ENCODE measurements around the gene ZNF664. TPM values are rescaled to one million over a fixed set of nuclear protein-coding genes. Genes with fewer than 3 reads are reported as not detected.

Gene ZNF664
- total and polyA plus RNA-seq, 2 of the 13 experiments (the other 11 are each of a cell fraction or from before 2014, with no cell fraction given), result 43.9 to 56.5 TPM

DNA sequence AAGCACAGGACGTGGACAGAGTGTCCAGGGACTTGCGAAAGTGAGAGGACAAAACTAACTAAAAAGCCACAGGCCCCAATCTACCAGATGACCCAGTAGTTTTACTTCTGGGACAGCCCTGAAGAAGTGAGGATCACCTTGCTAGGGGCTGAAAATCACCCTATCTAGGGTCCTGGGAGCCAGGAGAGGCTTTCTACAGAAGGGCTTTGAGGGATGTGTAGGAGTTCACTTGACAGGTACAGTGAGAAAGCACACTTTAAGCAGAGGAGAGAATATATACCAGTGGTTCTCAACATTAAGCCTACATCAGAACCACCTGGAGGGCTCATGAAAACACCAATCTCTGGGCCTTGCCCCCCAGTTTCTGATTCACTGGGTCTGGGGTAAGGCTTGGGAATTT, 60.8 kb downstream of the ZNF664 start:
- ChIA-PET CTCF (ENCODE audit: low intra/inter-chr PET ratio, low total read pairs) (no interaction called here), POLR2A (no interaction called here)
- TF ChIP-seq ZNF101 (CRISPR knock-in tag; IDR thresholded peaks at IDR 0.05; ENCODE audit: borderline replicate concordance, low read depth) (no peak), ZFYVE20 (CRISPR knock-in tag; IDR thresholded peaks at IDR 0.05; ENCODE audit: borderline replicate concordance, low read depth) (no peak), TMF1 (CRISPR knock-in tag; IDR thresholded peaks at IDR 0.05; ENCODE audit: low read depth) (no peak), PAWR (CRISPR knock-in tag; IDR thresholded peaks at IDR 0.05; ENCODE audit: borderline replicate concordance) (no peak), WIZ (CRISPR knock-in tag; IDR thresholded peaks at IDR 0.05) (no peak), RAD21 (CRISPR knock-in tag; IDR thresholded peaks at IDR 0.05) (no peak), KLF11 (CRISPR knock-in tag; IDR thresholded peaks at IDR 0.05) (no peak), HNF4G (IDR thresholded peaks at IDR 0.05; ENCODE audit: borderline replicate concordance, low read depth, low read length) (no peak), HNF4G (CRISPR knock-in tag; IDR thresholded peaks at IDR 0.05; ENCODE audit: borderline replicate concordance, low read depth) (no peak), ZFAT (CRISPR knock-in tag; conservative IDR thresholded peaks at IDR 0.05) (no peak), ZNF7 (CRISPR knock-in tag; IDR thresholded peaks at IDR 0.05) (no peak), NFYC (CRISPR knock-in tag; IDR thresholded peaks at IDR 0.05) (no peak)
- TF ChIP-seq, protein P1, sequence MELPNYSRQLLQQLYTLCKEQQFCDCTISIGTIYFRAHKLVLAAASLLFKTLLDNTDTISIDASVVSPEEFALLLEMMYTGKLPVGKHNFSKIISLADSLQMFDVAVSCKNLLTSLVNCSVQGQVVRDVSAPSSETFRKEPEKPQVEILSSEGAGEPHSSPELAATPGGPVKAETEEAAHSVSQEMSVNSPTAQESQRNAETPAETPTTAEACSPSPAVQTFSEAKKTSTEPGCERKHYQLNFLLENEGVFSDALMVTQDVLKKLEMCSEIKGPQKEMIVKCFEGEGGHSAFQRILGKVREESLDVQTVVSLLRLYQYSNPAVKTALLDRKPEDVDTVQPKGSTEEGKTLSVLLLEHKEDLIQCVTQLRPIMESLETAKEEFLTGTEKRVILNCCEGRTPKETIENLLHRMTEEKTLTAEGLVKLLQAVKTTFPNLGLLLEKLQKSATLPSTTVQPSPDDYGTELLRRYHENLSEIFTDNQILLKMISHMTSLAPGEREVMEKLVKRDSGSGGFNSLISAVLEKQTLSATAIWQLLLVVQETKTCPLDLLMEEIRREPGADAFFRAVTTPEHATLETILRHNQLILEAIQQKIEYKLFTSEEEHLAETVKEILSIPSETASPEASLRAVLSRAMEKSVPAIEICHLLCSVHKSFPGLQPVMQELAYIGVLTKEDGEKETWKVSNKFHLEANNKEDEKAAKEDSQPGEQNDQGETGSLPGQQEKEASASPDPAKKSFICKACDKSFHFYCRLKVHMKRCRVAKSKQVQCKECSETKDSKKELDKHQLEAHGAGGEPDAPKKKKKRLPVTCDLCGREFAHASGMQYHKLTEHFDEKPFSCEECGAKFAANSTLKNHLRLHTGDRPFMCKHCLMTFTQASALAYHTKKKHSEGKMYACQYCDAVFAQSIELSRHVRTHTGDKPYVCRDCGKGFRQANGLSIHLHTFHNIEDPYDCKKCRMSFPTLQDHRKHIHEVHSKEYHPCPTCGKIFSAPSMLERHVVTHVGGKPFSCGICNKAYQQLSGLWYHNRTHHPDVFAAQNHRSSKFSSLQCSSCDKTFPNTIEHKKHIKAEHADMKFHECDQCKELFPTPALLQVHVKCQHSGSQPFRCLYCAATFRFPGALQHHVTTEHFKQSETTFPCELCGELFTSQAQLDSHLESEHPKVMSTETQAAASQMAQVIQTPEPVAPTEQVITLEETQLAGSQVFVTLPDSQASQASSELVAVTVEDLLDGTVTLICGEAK (IDR thresholded peaks at IDR 0.05), result no peak
- TF ChIP-seq, protein P1 (CRISPR knock-in tag; IDR thresholded peaks at IDR 0.05), result no peak
- FAIRE-seq (no peak), ATAC-seq (no peak), DNase-seq (ENCODE audit: low spot score) (no peak)
- no peaks in the 10 kb centered on the region for H3K79me2 ChIP-seq (ENCODE audit: insufficient read depth, low read length)
- H3K4me1 ChIP-seq (ENCODE audit: insufficient read depth, low read length), result no peaks in the 10 kb centered on the region
- no peak overlapping the region for H3K4me3 ChIP-seq (replicated peaks in 1 of 3; ENCODE audit: insufficient read depth in 1 of 3, low read depth in 2 of 3, low read length in 3 of 3)
- in situ Hi-C loops (cut with HindIII; ENCODE audit: extremely low pct_ligation_motif_present, low pct_unique_long_range_greater_than_20kb), result no loop called here
- no TSS peak for BruUV-seq (replicated peaks)
- H3K27me3 ChIP-seq (ENCODE audit: control insufficient read depth in 1 of 2, insufficient read depth in 2 of 2, low read length in 2 of 2), result peaks cover under 1 to 3% of the 10 kb centered on the region in 2 experiments; a peak in 2 of 5 replicates
- H3K36me3 ChIP-seq (replicated peaks in 1 of 2; ENCODE audit: control insufficient read depth in 1 of 2, insufficient read depth in 2 of 2, low read length in 2 of 2), result no peaks in the 10 kb centered on the region
- no peaks in the 10 kb centered on the region for H4K20me1 ChIP-seq (ENCODE audit: insufficient read depth, low read length)
- H3K9me3 ChIP-seq (ENCODE audit: low read length), result no peaks in the 10 kb centered on the region
- H3K9ac ChIP-seq (ENCODE audit: insufficient read depth, low read depth, low read length), result no peak overlapping the region
- WGBS (ENCODE audit: low lambda C conversion rate), result 27% methylated on average over 2 of the region's 2 CpGs
- H3K27ac ChIP-seq (ENCODE audit: extremely low read length, insufficient read depth, low read length), result no peak overlapping the region
- intact Hi-C loops (cut with micrococcal nuclease; ENCODE audit: unreplicated experiment), result loop anchor here (5.0 kb wide), 1 partner anchor 232 kb away; no protein-coding TSS in a partner anchor
- no peak overlapping the region for H2AFZ ChIP-seq (ENCODE audit: low read length)
- H3K4me2 ChIP-seq (ENCODE audit: low read depth, low read length), result no peak overlapping the region
